HG03469 (cell line): ENCODE results near the gene LPIN1.
"Not testable (repeated sequence)": the region's sequence is repeated elsewhere in the genome, so short reads cannot be mapped to it uniquely, and the experiment has no call there.

Experiments
- ATAC-seq: cut with Tn5 transposase; IDR thresholded peaks from one replicate; pipeline ENCODE4 v1.9.1; 2021; ENCODE audit warnings: mild to moderate bottlenecking, moderate library complexity, moderate number of reproducible peaks; ENCODE audit not compliant: unreplicated experiment

LPIN1 gene

GRCh38 chr2:11807156-11808015, 61.0 kb downstream of the LPIN1 start:
- ATAC-seq: no peak

GRCh38 chr2:11808016-11808400, 61.6 kb downstream of the LPIN1 start:
- ATAC-seq: no peak

- no peak for ATAC-seq
These were observed 63.3 kb downstream of the LPIN1 start for GRCh38 chr2:11809586-11810236.

- no peak for ATAC-seq
These were observed 64.0 kb downstream of the LPIN1 start for GRCh38 chr2:11810237-11810977.

- ATAC-seq: no peak
These were observed 64.7 kb downstream of the LPIN1 start for GRCh38 chr2:11811036-11811654.

- no peak for ATAC-seq
These were observed 66.2 kb downstream of the LPIN1 start for GRCh38 chr2:11812466-11813248.

- ATAC-seq: not testable (repeated sequence)
These were observed 66.9 kb downstream of the LPIN1 start for GRCh38 chr2:11813345-11813744.

GRCh38 chr2:11813951-11814350, 67.5 kb downstream of the LPIN1 start:
- no peak for ATAC-seq

- no peak for ATAC-seq
These were observed 68.6 kb downstream of the LPIN1 start for GRCh38 chr2:11814979-11815510.

GRCh38 chr2:11816935-11817334, 70.5 kb downstream of the LPIN1 start:
- not testable (repeated sequence) for ATAC-seq

- no peak for ATAC-seq
These were observed 72.8 kb downstream of the LPIN1 start for GRCh38 chr2:11819235-11819729.

GRCh38 chr2:11820650-11821049, 74.2 kb downstream of the LPIN1 start:
- ATAC-seq: no peak

- ATAC-seq: no peak
These were observed 75.3 kb downstream of the LPIN1 start for GRCh38 chr2:11821705-11822104.

- not testable (repeated sequence) for ATAC-seq
These were observed 75.9 kb downstream of the LPIN1 start for GRCh38 chr2:11822359-11822745.

GRCh38 chr2:11822746-11823451, 76.5 kb downstream of the LPIN1 start:
- ATAC-seq: no peak

- no peak for ATAC-seq
These were observed 78.7 kb downstream of the LPIN1 start for GRCh38 chr2:11824901-11825828.

GRCh38 chr2:11827547-11827946, 81.1 kb downstream of the LPIN1 start:
- ATAC-seq: no peak

GRCh38 chr2:11828933-11829323, 82.5 kb downstream of the LPIN1 start:
- no peak for ATAC-seq
